ENCODE measurements around the gene ATXN2L. TPM values are rescaled to one million over a fixed set of nuclear protein-coding genes. Genes with fewer than 3 reads are reported as not detected.

Gene ATXN2L
- total RNA-seq, 2 donors from 2014 or later: 40.2 to 129 TPM

DNA sequence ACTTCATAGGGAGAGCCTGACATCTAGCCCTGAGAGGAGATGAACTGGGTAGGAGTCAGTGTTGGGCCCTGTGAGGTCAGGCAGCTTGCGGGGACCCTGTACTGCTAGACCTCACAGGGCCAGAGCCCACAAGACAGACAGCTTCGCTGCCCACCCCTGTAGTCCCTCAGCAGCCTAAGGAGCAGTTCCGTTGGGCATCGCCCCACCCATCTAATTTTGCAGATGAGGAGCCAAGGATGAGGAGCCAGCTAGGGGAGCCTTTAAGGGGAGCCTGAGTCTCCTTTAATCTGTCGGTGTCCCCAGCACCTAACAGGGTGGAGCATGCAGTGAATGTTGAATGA is 24.1 kb downstream of the ATXN2L start:
- Histone ChIP-seq H3K36me3 (replicated peaks in 1 of 2; ENCODE audit: insufficient read depth in 1 of 2, low read depth in 2 of 2) (peaks cover 5 to 14% of the 10 kb centered on the region in 2 donors), H3K4me3 (peak overlapping the region; percentile 86 to 97), H3K9me3 (no peaks in the 10 kb centered on the region), H3K4me1 (peaks cover 21% of the 10 kb centered on the region), H3K27me3 (no peaks in the 10 kb centered on the region), H3K27ac (peak overlapping the region; percentile 70 to 85 (median 80))
- no peak for ATAC-seq
- 17 to 33% methylated on average over 3 to 5 of the region's 5 CpGs for WGBS, 2 donors
- intact Hi-C loops (cut with DNase I): no loop called here
- TF ChIP-seq, protein P1, sequence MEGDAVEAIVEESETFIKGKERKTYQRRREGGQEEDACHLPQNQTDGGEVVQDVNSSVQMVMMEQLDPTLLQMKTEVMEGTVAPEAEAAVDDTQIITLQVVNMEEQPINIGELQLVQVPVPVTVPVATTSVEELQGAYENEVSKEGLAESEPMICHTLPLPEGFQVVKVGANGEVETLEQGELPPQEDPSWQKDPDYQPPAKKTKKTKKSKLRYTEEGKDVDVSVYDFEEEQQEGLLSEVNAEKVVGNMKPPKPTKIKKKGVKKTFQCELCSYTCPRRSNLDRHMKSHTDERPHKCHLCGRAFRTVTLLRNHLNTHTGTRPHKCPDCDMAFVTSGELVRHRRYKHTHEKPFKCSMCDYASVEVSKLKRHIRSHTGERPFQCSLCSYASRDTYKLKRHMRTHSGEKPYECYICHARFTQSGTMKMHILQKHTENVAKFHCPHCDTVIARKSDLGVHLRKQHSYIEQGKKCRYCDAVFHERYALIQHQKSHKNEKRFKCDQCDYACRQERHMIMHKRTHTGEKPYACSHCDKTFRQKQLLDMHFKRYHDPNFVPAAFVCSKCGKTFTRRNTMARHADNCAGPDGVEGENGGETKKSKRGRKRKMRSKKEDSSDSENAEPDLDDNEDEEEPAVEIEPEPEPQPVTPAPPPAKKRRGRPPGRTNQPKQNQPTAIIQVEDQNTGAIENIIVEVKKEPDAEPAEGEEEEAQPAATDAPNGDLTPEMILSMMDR (IDR thresholded peaks at IDR 0.05): no peak
- no peak for TF ChIP-seq POLR2A (IDR thresholded peaks at IDR 0.05)
- DNase-seq: no peak

DNA sequence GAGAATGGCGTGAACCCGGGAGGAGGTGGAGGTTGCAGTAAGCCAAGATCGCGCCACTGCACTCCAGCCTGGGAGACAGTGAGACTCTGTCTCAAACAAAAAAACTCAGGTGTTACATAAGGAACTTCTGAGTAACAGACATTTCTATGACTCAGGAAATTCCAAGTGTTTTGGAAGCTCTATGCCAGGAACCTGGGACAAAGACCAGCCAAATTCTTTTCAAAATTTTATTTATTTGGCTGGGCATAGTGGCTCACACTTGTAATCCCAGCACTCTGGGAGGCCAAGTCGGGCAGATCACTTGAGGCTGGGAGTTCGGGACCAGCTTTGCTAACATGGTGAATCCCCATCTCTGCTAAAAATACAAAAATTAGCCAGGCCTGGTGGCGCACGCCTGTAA is 35.6 kb downstream of the ATXN2L start:
- DNase-seq (no peak), ATAC-seq (no peak)
- TF ChIP-seq, protein P1 (IDR thresholded peaks at IDR 0.05): no peak
- TF ChIP-seq POLR2A (IDR thresholded peaks at IDR 0.05): no peak
- no peaks in the 10 kb centered on the region for H3K9me3 ChIP-seq
- no peaks in the 10 kb centered on the region for H3K36me3 ChIP-seq (replicated peaks in 1 of 2; ENCODE audit: insufficient read depth in 1 of 2, low read depth in 2 of 2)
- intact Hi-C loops (cut with DNase I): no loop called here
- H3K27ac ChIP-seq: no peak overlapping the region
- no peak overlapping the region for H3K4me3 ChIP-seq
- 88 to 90% methylated on average over 4 to 8 of the region's 8 CpGs for WGBS, 2 donors
- H3K4me1 ChIP-seq: peaks cover 7% of the 10 kb centered on the region
- H3K27me3 ChIP-seq: no peaks in the 10 kb centered on the region

DNA sequence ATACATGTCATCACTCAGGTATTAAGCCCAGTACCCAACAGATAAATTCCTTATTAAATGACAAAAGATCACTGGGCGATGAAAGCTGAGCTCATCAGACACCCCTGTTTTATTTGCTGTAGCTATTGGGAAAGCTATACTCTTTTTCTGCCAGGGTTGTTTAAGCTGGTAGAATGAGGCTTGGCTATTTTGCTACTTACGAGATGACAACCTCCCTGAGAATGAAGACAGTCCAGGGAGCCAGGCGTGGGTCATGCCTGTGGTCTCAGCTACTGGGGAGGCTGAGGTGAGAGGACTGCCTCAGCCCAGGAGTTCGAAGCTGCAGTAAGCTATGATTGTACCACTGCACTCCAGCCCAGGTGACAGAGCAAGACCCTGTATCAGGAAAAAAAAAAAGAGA is 36.5 kb downstream of the ATXN2L start:
- 83 to 88% methylated on average over 4 of the region's 4 CpGs for WGBS, 2 donors
- no peaks in the 10 kb centered on the region for H3K9me3 ChIP-seq
- no peaks in the 10 kb centered on the region for H3K36me3 ChIP-seq (replicated peaks in 1 of 2; ENCODE audit: insufficient read depth in 1 of 2, low read depth in 2 of 2)
- TF ChIP-seq, protein P1 (IDR thresholded peaks at IDR 0.05): no peak
- no peak for TF ChIP-seq POLR2A (IDR thresholded peaks at IDR 0.05)
- H3K4me3 ChIP-seq: no peak overlapping the region
- intact Hi-C loops (cut with DNase I): no loop called here
- no peak overlapping the region for H3K27ac ChIP-seq
- ATAC-seq (no peak), DNase-seq (no peak)
- peaks cover 10% of the 10 kb centered on the region for H3K4me1 ChIP-seq
- no peaks in the 10 kb centered on the region for H3K27me3 ChIP-seq

DNA sequence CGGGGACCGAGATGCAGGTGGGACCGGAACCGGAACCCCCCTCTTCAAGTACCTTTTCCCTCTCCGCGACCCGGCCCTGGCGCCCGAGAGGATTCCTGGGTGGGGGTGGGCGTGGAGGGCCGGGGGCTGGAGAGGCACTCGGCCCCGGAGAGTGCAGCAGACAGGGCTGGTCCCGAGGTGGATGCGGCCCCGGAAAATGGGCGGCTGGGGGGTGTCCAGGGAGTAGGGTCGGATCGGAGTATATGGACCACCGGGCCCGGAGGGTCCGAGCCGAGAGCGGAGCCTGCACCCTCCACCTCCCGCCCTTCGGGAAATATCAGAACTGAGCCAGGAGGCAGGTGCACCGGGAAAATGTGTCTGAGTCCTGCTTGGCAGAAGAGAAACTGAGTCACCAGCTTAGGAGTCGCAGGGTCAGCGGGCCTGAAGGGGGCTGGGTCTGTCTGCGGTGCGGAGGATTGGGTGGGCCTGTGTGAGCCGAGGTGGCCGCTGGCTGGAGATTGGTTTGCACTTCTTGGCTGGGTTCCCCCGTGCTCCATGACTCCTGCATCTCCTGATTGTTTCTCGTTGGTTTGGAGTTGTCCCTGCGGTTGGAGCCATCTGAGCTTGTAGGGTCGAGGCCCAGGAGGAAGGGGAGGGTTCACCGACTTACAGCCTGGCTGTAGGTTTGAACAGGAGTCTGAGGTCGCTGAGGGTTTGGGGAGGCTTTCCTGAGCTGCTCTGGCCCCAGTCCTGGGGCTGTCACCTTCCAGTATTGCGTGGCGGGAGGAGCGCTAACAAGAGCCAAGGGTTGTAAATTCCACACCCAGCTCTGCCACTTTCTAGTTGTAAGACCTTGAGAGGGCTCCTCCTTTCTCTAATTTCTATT is 41.4 kb downstream of the ATXN2L start:
- Histone ChIP-seq H3K27ac (peak overlapping the region; percentile 77 to 96 (median 89)), H3K36me3 (replicated peaks in 1 of 2; ENCODE audit: insufficient read depth in 1 of 2, low read depth in 2 of 2) (peaks cover 5 to 10% of the 10 kb centered on the region in 2 donors), H3K27me3 (no peaks in the 10 kb centered on the region), H3K4me3 (peak overlapping the region; percentile 33 to 93), H3K4me1 (peaks cover 22% of the 10 kb centered on the region), H3K9me3 (no peaks in the 10 kb centered on the region)
- ATAC-seq (peak; percentile 2), DNase-seq (peak in 2 of 4 donors; percentile 25 to 41)
- intact Hi-C loops (cut with DNase I): no loop called here
- WGBS, 2 donors: 0 to 1% methylated on average over 21 to 42 of the region's 42 CpGs
- no peak for TF ChIP-seq POLR2A (IDR thresholded peaks at IDR 0.05)
- TF ChIP-seq, protein P1 (IDR thresholded peaks at IDR 0.05): no peak
